GM19043 (cell line): Measurements from ENCODE around the gene PARP12.
A peak's percentile ranks its signal among the peaks of the same experiment; 100 is the strongest.

Source experiments
- ATAC-seq: cut with Tn5 transposase; IDR thresholded peaks from one replicate; pipeline ENCODE4 v1.9.1; 2021; ENCODE audit warnings: low read depth; ENCODE audit not compliant: unreplicated experiment

Gene PARP12

GRCh38 chr7:140059273-140060242 is 3.2 kb downstream of the PARP12 start:
- no peak for ATAC-seq

- ATAC-seq: no peak
Measured at GRCh38 chr7:140058517-140058916, 4.2 kb downstream of the PARP12 start.

GRCh38 chr7:140057143-140057535 is 5.6 kb downstream of the PARP12 start:
- no peak for ATAC-seq

- no peak for ATAC-seq
Measured at GRCh38 chr7:140056431-140057142, 6.2 kb downstream of the PARP12 start.

GRCh38 chr7:140055833-140056232 is 6.9 kb downstream of the PARP12 start:
- no peak for ATAC-seq

GRCh38 chr7:140054751-140055150 is 8.0 kb downstream of the PARP12 start:
- no peak for ATAC-seq

GRCh38 chr7:140053812-140054539 is 8.8 kb downstream of the PARP12 start:
- ATAC-seq: peak; percentile 95

GRCh38 chr7:140051820-140052219 is 10.9 kb downstream of the PARP12 start:
- ATAC-seq: no peak

GRCh38 chr7:140050100-140050499 is 12.7 kb downstream of the PARP12 start:
- ATAC-seq: no peak

GRCh38 chr7:140049339-140050024 is 13.3 kb downstream of the PARP12 start:
- ATAC-seq: no peak

- ATAC-seq: no peak
Measured at GRCh38 chr7:140048989-140049338, 13.8 kb downstream of the PARP12 start.

GRCh38 chr7:140048138-140048537 is 14.6 kb downstream of the PARP12 start:
- ATAC-seq: no peak

- ATAC-seq: no peak
Measured at GRCh38 chr7:140047197-140047596, 15.6 kb downstream of the PARP12 start.

- no peak for ATAC-seq
Measured at GRCh38 chr7:140045697-140046096, 17.1 kb downstream of the PARP12 start.

- no peak for ATAC-seq
Measured at GRCh38 chr7:140044251-140044650, 18.5 kb downstream of the PARP12 start.

- ATAC-seq: no peak
Measured at GRCh38 chr7:140042386-140042670, 20.4 kb downstream of the PARP12 start.

- no peak for ATAC-seq
Measured at GRCh38 chr7:140041659-140042385, 20.9 kb downstream of the PARP12 start.

GRCh38 chr7:140039896-140040295 is 22.9 kb downstream of the PARP12 start:
- ATAC-seq: no peak

- ATAC-seq: no peak
Measured at GRCh38 chr7:140039066-140039465, 23.7 kb downstream of the PARP12 start.
